NCI-H524 (cell line): ENCODE measurements around the gene PLOD3.
A peak's percentile ranks its signal among the peaks of the same experiment; 100 is the strongest.
"Not testable (repeated sequence)": the region's sequence is repeated elsewhere in the genome, so short reads cannot be mapped to it uniquely, and the experiment has no call there.

Experiments used
- DNase-seq, 2 experiments: peaks; one replicate each; lab custom pipeline; 2025; lab: John Stamatoyannopoulos, UW

Gene PLOD3

DNA sequence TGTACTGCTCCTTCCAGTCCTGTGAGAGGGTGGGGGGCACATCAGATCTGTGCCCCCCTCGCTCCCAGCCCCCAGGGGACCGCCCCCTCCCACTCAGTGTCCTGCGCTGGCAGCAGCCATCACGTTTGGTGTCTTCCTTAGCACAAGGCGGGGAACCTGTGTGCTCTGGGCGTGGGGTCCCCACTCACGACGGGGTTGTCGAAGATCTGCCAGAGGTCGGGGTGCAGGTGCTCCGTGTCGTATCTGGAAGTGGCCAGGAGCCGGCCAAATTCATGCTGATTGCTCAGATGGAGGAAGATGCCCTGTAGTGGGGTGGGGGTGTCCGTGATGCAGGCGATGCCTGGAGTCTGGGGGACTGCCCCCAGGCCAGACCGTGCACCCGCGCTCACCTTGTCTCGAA is 7.2 kb downstream of the PLOD3 start:
- no peak for DNase-seq

DNA sequence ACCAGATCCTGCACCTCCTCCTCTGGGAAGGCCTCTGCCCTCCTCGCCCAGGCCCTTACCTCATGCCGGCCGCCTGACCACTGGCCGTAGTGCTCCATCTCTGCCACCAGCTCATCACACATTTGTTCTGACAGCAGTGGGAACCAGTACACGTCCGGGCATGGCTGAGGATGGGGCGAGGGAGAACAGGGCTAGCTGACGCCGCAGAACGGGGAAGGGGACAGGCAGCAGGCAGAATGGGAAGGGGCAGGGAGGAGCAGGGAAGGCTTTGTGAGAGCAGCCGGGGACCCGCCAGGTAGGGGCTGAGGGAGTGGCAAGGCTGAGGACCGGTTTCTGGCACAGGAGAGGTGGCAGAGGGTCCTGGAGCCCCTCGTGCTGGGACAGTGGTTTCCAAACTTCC is 8.6 kb downstream of the PLOD3 start:
- no peak for DNase-seq

DNA sequence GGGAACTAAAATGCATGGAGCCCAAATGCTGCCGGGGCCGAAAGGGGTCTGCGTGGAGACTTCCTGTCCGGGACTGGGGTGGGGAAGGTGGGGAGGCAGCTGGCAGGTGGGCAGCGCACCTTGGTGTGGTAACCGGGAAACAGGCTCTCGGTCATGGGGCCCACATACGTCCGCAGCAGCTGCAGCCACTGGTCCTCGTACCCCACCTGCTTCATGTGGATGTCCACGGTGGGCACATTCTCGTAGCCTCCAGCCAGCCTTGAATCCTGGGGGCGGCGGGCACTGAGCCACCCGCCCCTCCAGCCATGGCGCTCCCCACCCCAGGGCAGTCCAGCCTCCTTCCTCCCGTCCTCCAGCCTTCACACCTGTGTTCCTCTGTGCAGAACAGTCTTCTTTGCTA is 9.9 kb downstream of the PLOD3 start:
- DNase-seq: no peak

- no peak for DNase-seq
These were observed 10.7 kb downstream of the PLOD3 start for GRCh38 chr7:101206665-101207042.

- no peak for DNase-seq
These were observed 11.3 kb downstream of the PLOD3 start for GRCh38 chr7:101205901-101206664.

GRCh38 chr7:101203740-101204738 is 13.3 kb downstream of the PLOD3 start:
- DNase-seq: not testable (repeated sequence)

GRCh38 chr7:101202603-101202918 is 14.8 kb downstream of the PLOD3 start:
- no peak for DNase-seq

- peak in 1 of 2 experiments; percentile 14 for DNase-seq
These were observed 15.4 kb downstream of the PLOD3 start for GRCh38 chr7:101201695-101202602.

- no peak for DNase-seq
These were observed 16.4 kb downstream of the PLOD3 start, which contains the start of gene MOGAT3 for GRCh38 chr7:101200862-101201599. Gene MOGAT3, minus strand, starts transcription at chr7:101201036. Its CDS starts 182 bp downstream, at chr7:101200854.

DNA sequence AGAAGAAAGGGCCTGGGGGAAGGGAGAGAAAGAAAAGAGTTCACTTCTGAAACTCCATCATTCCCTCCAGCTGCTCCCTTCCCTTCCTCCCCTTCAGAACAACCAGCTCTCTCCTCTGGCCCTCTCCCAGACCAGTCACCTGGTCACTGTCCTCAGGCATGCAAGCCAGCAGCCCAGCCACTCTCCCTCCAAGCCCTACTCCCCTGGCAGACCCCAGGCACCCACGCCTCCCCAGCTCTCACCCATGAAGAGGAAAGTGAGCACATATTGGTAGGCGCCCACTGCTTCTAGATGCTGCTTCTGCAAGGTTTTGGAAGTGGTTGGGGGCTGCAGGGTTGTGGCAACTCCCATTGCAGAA is 16.9 kb downstream of the PLOD3 start:
- no peak for DNase-seq

GRCh38 chr7:101199522-101199921 is 17.9 kb downstream of the PLOD3 start:
- DNase-seq: not testable (repeated sequence)

GRCh38 chr7:101198476-101198875 is 18.9 kb downstream of the PLOD3 start:
- no peak for DNase-seq

DNA sequence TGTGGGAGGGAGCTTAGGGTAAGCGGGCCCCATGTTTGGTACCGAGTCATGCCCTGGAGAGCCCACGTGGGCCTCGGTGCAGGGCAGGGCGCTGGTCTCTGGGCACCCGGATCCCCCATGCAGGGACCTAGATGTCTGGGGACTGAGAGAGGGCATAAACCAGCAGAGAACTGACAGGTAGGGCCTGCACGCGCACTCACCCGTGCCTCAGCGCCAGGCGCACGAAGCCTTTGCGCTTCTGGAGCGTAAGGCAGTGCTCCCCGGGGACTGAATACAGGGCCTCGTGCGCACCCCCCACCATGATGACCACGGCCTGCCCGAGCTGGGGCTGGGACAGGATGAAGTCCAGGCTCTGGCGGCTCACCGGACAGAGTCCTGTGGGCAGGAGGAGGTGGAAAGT is 19.4 kb downstream of the PLOD3 start:
- no peak for DNase-seq

- DNase-seq: no peak
These were observed 21.5 kb downstream of the PLOD3 start for GRCh38 chr7:101195884-101196283.

- DNase-seq: no peak
These were observed 28.3 kb downstream of the PLOD3 start for GRCh38 chr7:101189109-101189508.

DNA sequence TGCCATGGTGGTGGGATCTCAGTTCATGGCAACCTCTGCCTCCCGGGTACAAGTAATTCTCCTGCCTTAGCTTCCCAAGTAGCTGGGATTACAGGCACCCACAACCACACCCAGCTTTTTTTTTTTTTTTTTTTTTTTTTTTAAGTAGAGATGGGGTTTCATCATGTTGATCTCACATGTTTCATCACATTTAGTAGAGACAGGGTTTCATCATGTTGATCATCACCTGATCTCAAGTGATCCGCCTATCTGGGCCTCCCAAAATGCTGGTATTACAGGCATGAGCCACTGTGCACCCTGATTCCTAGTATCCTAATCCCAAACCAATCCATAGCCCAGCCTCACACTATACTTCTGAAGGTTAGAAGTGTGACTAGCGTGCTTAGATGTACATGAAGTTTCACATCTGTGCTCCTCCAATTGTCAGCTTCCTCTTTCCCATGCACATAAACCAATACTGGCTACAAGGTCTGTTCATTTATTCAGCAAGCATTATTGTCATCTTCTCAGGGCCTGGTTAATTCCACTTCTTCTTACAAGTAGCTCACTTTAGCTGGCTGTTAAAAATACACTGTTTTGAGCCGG is 30.4 kb downstream of the PLOD3 start:
- DNase-seq: no peak

- DNase-seq: no peak
These were observed 31.2 kb downstream of the PLOD3 start for GRCh38 chr7:101186194-101186593.

DNA sequence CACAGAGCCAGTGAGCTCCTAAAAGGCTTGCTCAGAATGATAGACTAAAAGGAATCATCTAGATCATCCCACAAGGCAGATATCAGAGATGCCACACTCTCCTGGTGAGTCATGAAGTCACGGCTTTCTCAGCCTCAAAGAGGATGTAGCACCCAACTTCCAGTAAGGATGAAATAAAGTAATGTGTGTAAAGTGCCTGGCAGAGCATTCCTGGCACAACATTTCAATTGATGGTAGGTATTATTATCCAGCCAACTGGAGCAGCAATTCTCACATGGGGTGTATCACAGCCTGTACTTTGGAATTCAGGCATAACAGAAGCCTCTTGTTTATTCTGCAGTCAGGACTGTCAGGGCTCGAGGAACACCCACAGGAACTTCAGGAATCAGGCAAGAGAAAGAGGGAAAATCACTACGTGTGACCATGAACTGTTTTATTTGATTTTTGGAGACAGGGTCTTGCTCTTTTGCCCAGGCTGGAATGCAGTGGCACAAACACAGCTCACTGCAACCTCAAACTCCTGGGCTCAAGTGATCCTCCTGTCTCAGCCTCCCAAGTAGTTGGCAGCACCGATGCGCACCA is 32.0 kb downstream of the PLOD3 start:
- no peak for DNase-seq

- DNase-seq: no peak
These were observed 37.1 kb downstream of the PLOD3 start, which contains the start of gene NAT16 for GRCh38 chr7:101180130-101180755. Gene NAT16, minus strand, starts transcription at chr7:101180293. Its CDS starts 5,486 bp downstream, at chr7:101174807.

DNA sequence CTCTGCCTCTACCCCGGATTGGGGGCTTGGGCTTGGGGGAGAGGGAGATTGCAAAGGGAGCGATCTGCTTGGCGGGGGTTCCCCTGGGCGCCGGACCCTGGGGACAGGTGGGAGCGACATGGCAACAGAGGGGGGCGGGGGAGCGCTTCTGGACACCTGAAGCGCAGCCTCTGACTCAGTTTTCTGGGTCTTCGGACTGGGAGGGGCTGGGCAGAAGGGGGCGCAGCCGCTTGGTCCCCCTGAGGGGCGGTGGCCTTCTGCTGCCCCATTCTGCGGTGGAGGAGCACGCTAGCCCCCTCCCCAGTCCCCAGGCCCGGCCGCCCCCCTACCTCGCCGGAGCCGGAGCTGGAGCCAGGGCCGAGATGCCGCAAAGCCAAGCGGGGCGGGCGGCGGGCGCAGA is 37.7 kb downstream of the PLOD3 start:
- no peak for DNase-seq
